HEK293 (cell line): ENCODE data around the gene NT5C2.
"Not testable (repeated sequence)": the region's sequence is repeated elsewhere in the genome, so short reads cannot be mapped to it uniquely, and the experiment has no call there.

Experiments used
- GLI4 ChIP-seq: fragments of 450-650 bp; formaldehyde crosslinking; IDR thresholded peaks from 2 replicates; pipeline ENCODE4 v1.5.1; 2016; ENCODE audit warnings: missing biosample characterization, missing genetic modification characterization
- ZBTB8A ChIP-seq: fragments of 450-650 bp; formaldehyde crosslinking; IDR thresholded peaks from 2 replicates; pipeline ENCODE4 v1.5.1; 2016; ENCODE audit warnings: missing biosample characterization, missing genetic modification characterization
- ZNF274 ChIP-seq, 2 experiments: fragments of 200-500 bp in 1 of 2; fragments of 450-650 bp in 1 of 2; sonication (Bioruptor generic) in 1 of 2; formaldehyde crosslinking in 1 of 2; IDR thresholded peaks; 2 replicates each; pipeline versions ENCODE4 v1.5.1 to v1.6.1; 2014 to 2016; ENCODE audit warnings: borderline replicate concordance in 1 of 2, inconsistent platforms in 1 of 2, low read length in 1 of 2, missing biosample characterization in 1 of 2, missing genetic modification characterization in 1 of 2
- ZNF366 ChIP-seq: fragments of 450-650 bp; formaldehyde crosslinking; conservative IDR thresholded peaks from 2 replicates; pipeline ENCODE4 v1.5.1; 2016; ENCODE audit warnings: missing biosample characterization, missing genetic modification characterization
- ZNF423 ChIP-seq: fragments of 450-650 bp; formaldehyde crosslinking; IDR thresholded peaks from 2 replicates; pipeline ENCODE4 v1.5.1; 2016; ENCODE audit warnings: missing biosample characterization, missing genetic modification characterization
- ZNF488 ChIP-seq: fragments of 450-650 bp; formaldehyde crosslinking; IDR thresholded peaks from 2 replicates; pipeline ENCODE4 v1.5.1; 2016; ENCODE audit warnings: missing biosample characterization, missing genetic modification characterization
- TF ChIP-seq, protein P1 (sequence below): fragments of 450-650 bp; formaldehyde crosslinking; IDR thresholded peaks from 2 replicates; pipeline ENCODE4 v1.5.1; 2016; ENCODE audit warnings: missing biosample characterization, missing genetic modification characterization
- TF ChIP-seq, protein P2 (sequence below): fragments of 450-650 bp; formaldehyde crosslinking; IDR thresholded peaks from 2 replicates; pipeline ENCODE4 v1.5.1; 2016; ENCODE audit warnings: missing biosample characterization, missing genetic modification characterization, borderline replicate concordance

GRCh38 chr10:103191198-103191597 lies 1.9 kb downstream of the NT5C2 start:
- TF ChIP-seq ZNF274 (IDR thresholded peaks at IDR 0.05; ENCODE audit: low read length); ZNF274 (tag by site-specific recombination; IDR thresholded peaks at IDR 0.05; ENCODE audit: borderline replicate concordance); ZNF366 (tag by site-specific recombination); GLI4 (tag by site-specific recombination); ZBTB8A (tag by site-specific recombination); ZNF488 (tag by site-specific recombination); ZNF423 (tag by site-specific recombination): not testable (repeated sequence)
- TF ChIP-seq, protein P1, sequence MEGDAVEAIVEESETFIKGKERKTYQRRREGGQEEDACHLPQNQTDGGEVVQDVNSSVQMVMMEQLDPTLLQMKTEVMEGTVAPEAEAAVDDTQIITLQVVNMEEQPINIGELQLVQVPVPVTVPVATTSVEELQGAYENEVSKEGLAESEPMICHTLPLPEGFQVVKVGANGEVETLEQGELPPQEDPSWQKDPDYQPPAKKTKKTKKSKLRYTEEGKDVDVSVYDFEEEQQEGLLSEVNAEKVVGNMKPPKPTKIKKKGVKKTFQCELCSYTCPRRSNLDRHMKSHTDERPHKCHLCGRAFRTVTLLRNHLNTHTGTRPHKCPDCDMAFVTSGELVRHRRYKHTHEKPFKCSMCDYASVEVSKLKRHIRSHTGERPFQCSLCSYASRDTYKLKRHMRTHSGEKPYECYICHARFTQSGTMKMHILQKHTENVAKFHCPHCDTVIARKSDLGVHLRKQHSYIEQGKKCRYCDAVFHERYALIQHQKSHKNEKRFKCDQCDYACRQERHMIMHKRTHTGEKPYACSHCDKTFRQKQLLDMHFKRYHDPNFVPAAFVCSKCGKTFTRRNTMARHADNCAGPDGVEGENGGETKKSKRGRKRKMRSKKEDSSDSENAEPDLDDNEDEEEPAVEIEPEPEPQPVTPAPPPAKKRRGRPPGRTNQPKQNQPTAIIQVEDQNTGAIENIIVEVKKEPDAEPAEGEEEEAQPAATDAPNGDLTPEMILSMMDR, result not testable (repeated sequence)
- TF ChIP-seq, protein P2, sequence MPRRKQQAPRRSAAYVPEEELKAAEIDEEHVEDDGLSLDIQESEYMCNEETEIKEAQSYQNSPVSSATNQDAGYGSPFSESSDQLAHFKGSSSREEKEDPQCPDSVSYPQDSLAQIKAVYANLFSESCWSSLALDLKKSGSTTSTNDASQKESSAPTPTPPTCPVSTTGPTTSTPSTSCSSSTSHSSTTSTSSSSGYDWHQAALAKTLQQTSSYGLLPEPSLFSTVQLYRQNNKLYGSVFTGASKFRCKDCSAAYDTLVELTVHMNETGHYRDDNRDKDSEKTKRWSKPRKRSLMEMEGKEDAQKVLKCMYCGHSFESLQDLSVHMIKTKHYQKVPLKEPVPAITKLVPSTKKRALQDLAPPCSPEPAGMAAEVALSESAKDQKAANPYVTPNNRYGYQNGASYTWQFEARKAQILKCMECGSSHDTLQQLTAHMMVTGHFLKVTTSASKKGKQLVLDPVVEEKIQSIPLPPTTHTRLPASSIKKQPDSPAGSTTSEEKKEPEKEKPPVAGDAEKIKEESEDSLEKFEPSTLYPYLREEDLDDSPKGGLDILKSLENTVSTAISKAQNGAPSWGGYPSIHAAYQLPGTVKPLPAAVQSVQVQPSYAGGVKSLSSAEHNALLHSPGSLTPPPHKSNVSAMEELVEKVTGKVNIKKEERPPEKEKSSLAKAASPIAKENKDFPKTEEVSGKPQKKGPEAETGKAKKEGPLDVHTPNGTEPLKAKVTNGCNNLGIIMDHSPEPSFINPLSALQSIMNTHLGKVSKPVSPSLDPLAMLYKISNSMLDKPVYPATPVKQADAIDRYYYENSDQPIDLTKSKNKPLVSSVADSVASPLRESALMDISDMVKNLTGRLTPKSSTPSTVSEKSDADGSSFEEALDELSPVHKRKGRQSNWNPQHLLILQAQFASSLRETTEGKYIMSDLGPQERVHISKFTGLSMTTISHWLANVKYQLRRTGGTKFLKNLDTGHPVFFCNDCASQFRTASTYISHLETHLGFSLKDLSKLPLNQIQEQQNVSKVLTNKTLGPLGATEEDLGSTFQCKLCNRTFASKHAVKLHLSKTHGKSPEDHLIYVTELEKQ, result not testable (repeated sequence)
